H9 (cell line): ENCODE results near the gene TCEAL8. TPM values are rescaled to one million over a fixed set of nuclear protein-coding genes. Genes with fewer than 3 reads are reported as not detected.
A peak's percentile ranks its signal among the peaks of the same experiment; 100 is the strongest.

Experiments used
- DNase-seq: peaks from one replicate; pipeline ENCODE4 v3.0.0-alpha.2; 2017
- H2AFZ ChIP-seq: one replicate; pipeline ENCODE4 v1.6.1; 2013; ENCODE audit warnings: mild to moderate bottlenecking, low read length, control low read depth, moderate library complexity
- H2AK5ac ChIP-seq: 2 replicates; pipeline ENCODE4 v1.6.1; 2013; ENCODE audit warnings: low read length, control low read depth, mixed read lengths; ENCODE audit not compliant: insufficient read length
- H2BK120ac ChIP-seq: one replicate; pipeline ENCODE4 v1.6.1; 2013; ENCODE audit warnings: low read depth, mild to moderate bottlenecking, low read length, control low read depth, inconsistent platforms; ENCODE audit not compliant: poor library complexity, severe bottlenecking
- H2BK12ac ChIP-seq: 2 replicates; pipeline ENCODE4 v1.6.1; 2013; ENCODE audit warnings: low read length, control low read depth, mixed read lengths, low read depth; ENCODE audit not compliant: insufficient read length
- H2BK15ac ChIP-seq: 2 replicates; pipeline ENCODE4 v1.6.1; 2013; ENCODE audit warnings: low read depth, low read length, control low read depth
- H2BK20ac ChIP-seq: one replicate; pipeline ENCODE4 v1.6.1; 2013; ENCODE audit warnings: low read depth, mild to moderate bottlenecking, low read length, control low read depth, inconsistent platforms; ENCODE audit not compliant: poor library complexity, severe bottlenecking
- H2BK5ac ChIP-seq: 2 replicates; pipeline ENCODE4 v1.6.1; 2013; ENCODE audit warnings: low read length, control low read depth, mixed read lengths; ENCODE audit not compliant: insufficient read length
- H3K14ac ChIP-seq: 2 replicates; pipeline ENCODE4 v1.6.1; 2013; ENCODE audit warnings: low read length, control low read depth; ENCODE audit not compliant: insufficient read depth
- H3K18ac ChIP-seq: 2 replicates; pipeline ENCODE4 v1.6.1; 2013; ENCODE audit warnings: low read depth, mild to moderate bottlenecking, mixed read lengths, low read length, control low read depth; ENCODE audit not compliant: insufficient read length
- H3K23ac ChIP-seq: 2 replicates; pipeline ENCODE4 v1.6.1; 2013; ENCODE audit warnings: low read length, control low read depth, mixed read lengths, low read depth; ENCODE audit not compliant: insufficient read length
- H3K23me2 ChIP-seq: 2 replicates; pipeline ENCODE4 v1.6.1; 2013; ENCODE audit warnings: low read depth, mild to moderate bottlenecking, mixed read lengths, low read length, control low read depth; ENCODE audit not compliant: insufficient read length, poor library complexity, severe bottlenecking
- H3K27ac ChIP-seq: 2 replicates; pipeline ENCODE4 v1.5.1; 2013; ENCODE audit warnings: low read length, control low read depth, mixed read lengths, low read depth; ENCODE audit not compliant: insufficient read length
- H3K27me3 ChIP-seq: 2 replicates; pipeline ENCODE4 v1.6.1; 2013; ENCODE audit warnings: low read length, control low read depth, inconsistent platforms; ENCODE audit not compliant: insufficient read depth
- H3K4ac ChIP-seq: 2 replicates; pipeline ENCODE4 v1.6.1; 2013; ENCODE audit warnings: low read depth, mild to moderate bottlenecking, control low read depth, inconsistent platforms, low read length, moderate library complexity
- H3K4me1 ChIP-seq: 2 replicates; pipeline ENCODE4 v1.6.1; 2013; ENCODE audit warnings: low read length, control low read depth, inconsistent platforms; ENCODE audit not compliant: insufficient read depth
- H3K4me2 ChIP-seq: 2 replicates; pipeline ENCODE4 v1.6.1; 2013; ENCODE audit warnings: low read length, control low read depth, mixed read lengths; ENCODE audit not compliant: insufficient read length, insufficient read depth
- H3K56ac ChIP-seq: 2 replicates; pipeline ENCODE4 v1.6.1; 2013; ENCODE audit warnings: low read depth, mild to moderate bottlenecking, mixed read lengths, low read length, control low read depth; ENCODE audit not compliant: insufficient read length
- H3K79me1 ChIP-seq: 2 replicates; pipeline ENCODE4 v1.6.1; 2013; ENCODE audit warnings: low read depth, mild to moderate bottlenecking, moderate library complexity, low read length, control low read depth, inconsistent platforms; ENCODE audit not compliant: insufficient read depth, poor library complexity, severe bottlenecking
- H3K79me2 ChIP-seq: 2 replicates; pipeline ENCODE4 v1.6.1; 2013; ENCODE audit warnings: low read length, control low read depth, inconsistent platforms; ENCODE audit not compliant: insufficient read depth
- H3K9ac ChIP-seq: 2 replicates; pipeline ENCODE4 v1.6.1; 2013; ENCODE audit warnings: low read length, control low read depth, mixed read lengths; ENCODE audit not compliant: insufficient read length; ENCODE audit errors: extremely low read depth
- H3K9me3 ChIP-seq: one replicate; pipeline ENCODE4 v1.6.1; 2013; ENCODE audit warnings: low read depth, low read length, inconsistent platforms; ENCODE audit not compliant: control insufficient read depth
- H3T11ph ChIP-seq: one replicate; pipeline ENCODE4 v1.6.1; 2013; ENCODE audit warnings: mild to moderate bottlenecking, low read length, control low read depth, inconsistent platforms
- H4K20me1 ChIP-seq: one replicate; pipeline ENCODE4 v1.6.1; 2013; ENCODE audit not compliant: control insufficient read depth, insufficient read length, insufficient read depth
- H4K5ac ChIP-seq: 2 replicates; pipeline ENCODE4 v1.6.1; 2013; ENCODE audit warnings: low read depth, mild to moderate bottlenecking, mixed read lengths, low read length, control low read depth; ENCODE audit not compliant: insufficient read length
- H4K8ac ChIP-seq: replicated peaks from 2 replicates; pipeline ENCODE4 v1.6.1; 2013; ENCODE audit warnings: low read length, control low read depth, mixed read lengths, low read depth; ENCODE audit not compliant: insufficient read length
- H4K91ac ChIP-seq: 2 replicates; pipeline ENCODE4 v1.6.1; 2013; ENCODE audit warnings: low read depth, mild to moderate bottlenecking, moderate library complexity, mixed read lengths, low read length, control low read depth; ENCODE audit not compliant: insufficient read length
- H3K27ac Mint-ChIP-seq, 3 experiments: 2 replicates in 2 of 3; 3 replicates in 1 of 3; pipeline ENCODE4 v1.8.0; 2020 to 2021; ENCODE audit warnings: mixed read lengths in 3 of 3, mild to moderate bottlenecking in 1 of 3, moderate library complexity in 1 of 3
- H3K27me3 Mint-ChIP-seq: 2 replicates; pipeline ENCODE4 v1.8.0; 2021; ENCODE audit warnings: low read depth, mild to moderate bottlenecking, moderate library complexity, mixed read lengths
- H3K36me3 Mint-ChIP-seq, 3 experiments: 2 replicates in 2 of 3; 3 replicates in 1 of 3; pipeline ENCODE4 v1.8.0; 2020 to 2021; ENCODE audit warnings: low read depth in 3 of 3, mixed read lengths in 3 of 3; ENCODE audit not compliant: insufficient read depth in 1 of 3
- H3K4me1 Mint-ChIP-seq, 2 experiments: 2 replicates each; pipeline ENCODE4 v1.8.0; 2020; ENCODE audit warnings: mixed read lengths in 2 of 2
- H3K4me3 Mint-ChIP-seq, 2 experiments: 2 replicates in 1 of 2; 3 replicates in 1 of 2; pipeline ENCODE4 v1.8.0; 2020 to 2021; ENCODE audit warnings: mild to moderate bottlenecking in 2 of 2, mixed read lengths in 2 of 2, moderate library complexity in 1 of 2
- H3K9me3 Mint-ChIP-seq, 2 experiments: 2 replicates in 1 of 2; 3 replicates in 1 of 2; pipeline ENCODE4 v1.8.0; 2020; ENCODE audit warnings: mild to moderate bottlenecking in 2 of 2, mixed read lengths in 2 of 2, moderate library complexity in 1 of 2
- WGBS: extraction: QIAGEN DNeasy Blood & Tissue Kit; methylation state at CpG from one replicate; pipeline ENCODE4 v1.1.7; 2013; ENCODE audit warnings: missing lambda C conversion rate, low lambda C conversion rate, mixed read lengths; ENCODE audit not compliant: insufficient read length; ENCODE audit errors: extremely low coverage; 5-methylcytosine and 5-hydroxymethylcytosine counted together
- total RNA-seq: library from RNA; stranded (reverse); gene quantifications from 2 replicates; pipeline ENCODE4 v1.2.1, GENCODE V29; 2021
- TF ChIP-seq, protein P1 (sequence below): fragments of 200-600 bp; sonication (generic); conservative IDR thresholded peaks from 3 replicates; pipeline ENCODE4 v1.8.0; 2021; ENCODE audit warnings: antibody characterized with exemption, mild to moderate bottlenecking

TCEAL8 gene
- total RNA-seq, 1 experiment from 2014 or later = 78.1 TPM

DNA sequence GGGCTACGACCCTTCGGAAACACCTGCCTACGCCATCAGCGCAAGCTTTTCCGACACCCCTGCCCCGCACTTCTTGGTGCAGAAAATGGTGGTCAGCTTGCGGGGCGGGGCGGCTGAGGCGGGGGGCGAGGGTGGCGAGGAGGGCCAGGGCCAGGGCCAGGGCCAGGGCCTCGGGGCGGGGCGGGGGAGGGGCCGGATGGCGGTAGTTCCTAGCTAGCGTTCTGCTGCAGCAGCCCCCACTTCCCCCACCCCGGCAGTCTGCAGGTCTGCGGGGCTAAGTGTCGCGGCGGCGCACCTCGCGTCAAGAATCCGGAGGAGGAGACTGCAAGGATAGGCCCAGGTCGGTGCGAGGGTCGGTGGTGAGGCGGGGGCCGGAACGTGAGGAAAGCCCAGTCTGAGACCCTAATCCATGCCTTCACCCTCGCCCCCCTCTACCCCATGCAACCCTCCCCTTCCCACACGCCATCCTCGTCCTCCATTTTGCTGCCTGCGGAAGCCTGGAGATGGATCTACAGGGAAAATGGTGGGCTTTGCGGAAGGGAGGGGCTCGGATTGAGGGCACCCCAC lies 39.4 kb downstream of the TCEAL8 start:
- no peak overlapping the region for H2BK20ac ChIP-seq
- peaks cover 4% of the 10 kb centered on the region for H3K23me2 ChIP-seq
- no peaks in the 10 kb centered on the region for H3K79me2 ChIP-seq
- WGBS = no CpG with 5 or more reads among the region's 39 CpGs
- Mint-ChIP-seq H3K36me3 (peaks cover 10 to 20% (median 19%) of the 10 kb centered on the region in 3 experiments), H3K9me3 (peaks cover 5 to 83% of the 10 kb centered on the region in 2 experiments), H3K27ac (peak overlapping the region; percentile 80 to 97 (median 95)), H3K4me1 (peaks cover 2 to 14% of the 10 kb centered on the region in 2 experiments), H3K27me3 (peaks cover 2% of the 10 kb centered on the region), H3K4me3 (peak overlapping the region; percentile 77 to 81)
- no peaks in the 10 kb centered on the region for H3K79me1 ChIP-seq
- H2BK12ac ChIP-seq = no peak overlapping the region
- no peak overlapping the region for H3K4ac ChIP-seq
- H4K20me1 ChIP-seq = no peaks in the 10 kb centered on the region
- H2BK120ac ChIP-seq = no peak overlapping the region
- no peaks in the 10 kb centered on the region; the same call in 1 of the 2 replicates for H3K4me1 ChIP-seq
- peak overlapping the region; percentile 65 for H3K27ac ChIP-seq
- H3K4me2 ChIP-seq = peak overlapping the region; percentile 57
- no peak overlapping the region for H2AFZ ChIP-seq
- no peak overlapping the region for H2AK5ac ChIP-seq
- DNase-seq = peak; percentile 88
- no peak overlapping the region for H4K8ac ChIP-seq
- H2BK15ac ChIP-seq = no peak overlapping the region
- no peak overlapping the region for H4K91ac ChIP-seq
- no peak overlapping the region for H2BK5ac ChIP-seq
- no peak overlapping the region for H3K23ac ChIP-seq
- H3K27me3 ChIP-seq = no peaks in the 10 kb centered on the region
- no peaks in the 10 kb centered on the region for H3K9me3 ChIP-seq
- H3K56ac ChIP-seq = no peak overlapping the region
- peak overlapping the region; percentile 94 for H3K14ac ChIP-seq
- H3T11ph ChIP-seq = no peak overlapping the region
- H4K5ac ChIP-seq = peak overlapping the region; percentile 49
- TF ChIP-seq, protein P1, sequence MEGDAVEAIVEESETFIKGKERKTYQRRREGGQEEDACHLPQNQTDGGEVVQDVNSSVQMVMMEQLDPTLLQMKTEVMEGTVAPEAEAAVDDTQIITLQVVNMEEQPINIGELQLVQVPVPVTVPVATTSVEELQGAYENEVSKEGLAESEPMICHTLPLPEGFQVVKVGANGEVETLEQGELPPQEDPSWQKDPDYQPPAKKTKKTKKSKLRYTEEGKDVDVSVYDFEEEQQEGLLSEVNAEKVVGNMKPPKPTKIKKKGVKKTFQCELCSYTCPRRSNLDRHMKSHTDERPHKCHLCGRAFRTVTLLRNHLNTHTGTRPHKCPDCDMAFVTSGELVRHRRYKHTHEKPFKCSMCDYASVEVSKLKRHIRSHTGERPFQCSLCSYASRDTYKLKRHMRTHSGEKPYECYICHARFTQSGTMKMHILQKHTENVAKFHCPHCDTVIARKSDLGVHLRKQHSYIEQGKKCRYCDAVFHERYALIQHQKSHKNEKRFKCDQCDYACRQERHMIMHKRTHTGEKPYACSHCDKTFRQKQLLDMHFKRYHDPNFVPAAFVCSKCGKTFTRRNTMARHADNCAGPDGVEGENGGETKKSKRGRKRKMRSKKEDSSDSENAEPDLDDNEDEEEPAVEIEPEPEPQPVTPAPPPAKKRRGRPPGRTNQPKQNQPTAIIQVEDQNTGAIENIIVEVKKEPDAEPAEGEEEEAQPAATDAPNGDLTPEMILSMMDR = no peak
- H3K9ac ChIP-seq = peak overlapping the region; percentile 90
- H3K18ac ChIP-seq = peak overlapping the region; percentile 96
